Tibial artery (tissue), 4 donors: Measurements from ENCODE around the gene PPP6C.

Source experiments
- DNase-seq, 2 donors: peaks; one replicate each; pipeline ENCODE4 v3.0.0-alpha.2; 2019
- H3K27ac ChIP-seq, 2 donors: fragments of 200-600 bp; sonication (generic) in 1 of 2; 1 replicate in 1 of 2; 2 replicates in 1 of 2; pipeline ENCODE4 v1.5.1; 2018 to 2019; ENCODE audit warnings: mild to moderate bottlenecking in 1 of 2
- H3K27me3 ChIP-seq, 2 donors: fragments of 200-600 bp; sonication (generic) in 1 of 2; one replicate each; pipeline versions ENCODE4 v1.5.1 to v1.6.0; 2016 to 2019
- H3K36me3 ChIP-seq, 3 donors: fragments of 200-600 bp; sonication (generic) in 2 of 3; one replicate each; pipeline ENCODE4 v1.5.1; 2016 to 2019; ENCODE audit warnings: mild to moderate bottlenecking in 2 of 3
- H3K4me1 ChIP-seq, 4 donors: fragments of 200-600 bp; sonication (generic) in 2 of 4; 1 replicate in 3 of 4; 2 replicates in 1 of 4; pipeline ENCODE4 v1.5.1; 2016 to 2019
- H3K4me3 ChIP-seq, 2 donors: fragments of 200-600 bp; sonication (generic) in 1 of 2; 1 replicate in 1 of 2; 2 replicates in 1 of 2; pipeline ENCODE4 v1.5.1; 2018 to 2019; ENCODE audit warnings: mild to moderate bottlenecking in 2 of 2
- H3K9me3 ChIP-seq, 3 donors: fragments of 200-600 bp; sonication (generic) in 1 of 3; one replicate each; pipeline ENCODE4 v1.5.1; 2016 to 2019
- intact Hi-C: fragments of 100-400 bp; cut with DNase I; formaldehyde crosslinking; loops from one replicate; pipeline ENCODE4 v1.15.0; 2023; ENCODE audit warnings: low total_unique reads
- TF ChIP-seq, protein P1 (sequence below), 2 experiments: fragments of 200-600 bp in 1 of 2; fragments of 450-650 bp in 1 of 2; IDR thresholded peaks; one replicate each; pipeline ENCODE4 v1.5.1; 2017 to 2019; ENCODE audit warnings: antibody characterized with exemption in 2 of 2, mild to moderate bottlenecking in 1 of 2, moderate library complexity in 1 of 2

The PPP6C gene

DNA sequence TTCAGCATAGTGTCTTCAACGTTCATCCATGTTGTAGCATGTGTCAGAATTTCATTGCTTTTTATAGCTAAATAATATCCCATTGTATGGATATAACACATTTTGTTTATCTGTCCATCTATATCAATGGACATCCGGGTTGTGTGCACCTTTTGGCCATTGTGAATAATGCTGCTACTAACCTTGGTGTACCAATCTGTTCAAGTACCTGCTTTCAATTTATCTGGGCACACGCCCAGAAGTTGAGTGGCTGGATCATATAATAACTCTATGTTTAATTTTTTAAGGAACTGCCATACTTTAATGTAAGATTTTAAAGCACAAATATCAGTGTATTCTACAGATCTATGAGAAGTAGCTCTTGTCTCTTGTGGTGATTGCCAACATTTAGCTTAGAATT lies 89.8 kb downstream of the PPP6C start:
- H3K36me3 ChIP-seq = no peaks in the 10 kb centered on the region
- peaks cover 0 to 15% (median 3%) of the 10 kb centered on the region in 4 donors for H3K4me1 ChIP-seq
- H3K9me3 ChIP-seq = no peaks in the 10 kb centered on the region
- H3K27me3 ChIP-seq = no peaks in the 10 kb centered on the region
- H3K27ac ChIP-seq = no peak overlapping the region
- intact Hi-C loops = no loop called here
- no peak overlapping the region for H3K4me3 ChIP-seq
- TF ChIP-seq, protein P1, sequence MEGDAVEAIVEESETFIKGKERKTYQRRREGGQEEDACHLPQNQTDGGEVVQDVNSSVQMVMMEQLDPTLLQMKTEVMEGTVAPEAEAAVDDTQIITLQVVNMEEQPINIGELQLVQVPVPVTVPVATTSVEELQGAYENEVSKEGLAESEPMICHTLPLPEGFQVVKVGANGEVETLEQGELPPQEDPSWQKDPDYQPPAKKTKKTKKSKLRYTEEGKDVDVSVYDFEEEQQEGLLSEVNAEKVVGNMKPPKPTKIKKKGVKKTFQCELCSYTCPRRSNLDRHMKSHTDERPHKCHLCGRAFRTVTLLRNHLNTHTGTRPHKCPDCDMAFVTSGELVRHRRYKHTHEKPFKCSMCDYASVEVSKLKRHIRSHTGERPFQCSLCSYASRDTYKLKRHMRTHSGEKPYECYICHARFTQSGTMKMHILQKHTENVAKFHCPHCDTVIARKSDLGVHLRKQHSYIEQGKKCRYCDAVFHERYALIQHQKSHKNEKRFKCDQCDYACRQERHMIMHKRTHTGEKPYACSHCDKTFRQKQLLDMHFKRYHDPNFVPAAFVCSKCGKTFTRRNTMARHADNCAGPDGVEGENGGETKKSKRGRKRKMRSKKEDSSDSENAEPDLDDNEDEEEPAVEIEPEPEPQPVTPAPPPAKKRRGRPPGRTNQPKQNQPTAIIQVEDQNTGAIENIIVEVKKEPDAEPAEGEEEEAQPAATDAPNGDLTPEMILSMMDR (IDR thresholded peaks at IDR 0.05) = no peak
- no peak for DNase-seq
